OCI-LY7 (cell line): ENCODE measurements around the gene TCEANC. TPM values are rescaled to one million over a fixed set of nuclear protein-coding genes. Genes with fewer than 3 reads are reported as not detected.
"Not testable (repeated sequence)": the region's sequence is repeated elsewhere in the genome, so short reads cannot be mapped to it uniquely, and the experiment has no call there.

ENCODE experiments used
- BruUV-seq: library from RNA; stranded (reverse); fragments of 400-500 nt; replicated peaks from 2 replicates; lab custom pipeline; 2021; lab: Mats Ljungman, UMichigan
- CTCF ChIA-PET: fragments of 300-600 bp; sonication (Branson Sonifier 250); formaldehyde crosslinking; loops from one replicate; lab custom pipeline; 2022; ENCODE audit warnings: antibody characterized with exemption; ENCODE audit not compliant: unreplicated experiment; lab: Charles Lee
- POLR2A ChIA-PET: fragments of 300-600 bp; sonication (Branson Sonifier 250); formaldehyde crosslinking; loops from one replicate; lab custom pipeline; 2022; ENCODE audit warnings: antibody characterized with exemption; lab: Charles Lee
- DNase-seq: peaks from one replicate; pipeline ENCODE4 v3.0.0-alpha.2; 2015; ENCODE audit warnings: low spot score
- H2AFZ ChIP-seq: fragments of 200-600 bp; sonication (generic), shearing (Covaris generic); 2 replicates; pipeline ENCODE4 v1.6.1; 2014; ENCODE audit warnings: mild to moderate bottlenecking, antibody characterized with exemption, low read length, moderate library complexity
- H3K27ac ChIP-seq: fragments of 200-600 bp; sonication (generic); 2 replicates; pipeline ENCODE4 v1.5.1; 2014; ENCODE audit warnings: mixed run types, low read depth, mild to moderate bottlenecking, moderate library complexity, low read length, inconsistent platforms; ENCODE audit not compliant: poor library complexity, severe bottlenecking
- H3K36me3 ChIP-seq: fragments of 200-600 bp; sonication (generic); 2 replicates; pipeline ENCODE4 v1.6.1; 2014; ENCODE audit warnings: mild to moderate bottlenecking, antibody characterized with exemption, low read length, moderate library complexity, mixed read lengths; ENCODE audit not compliant: insufficient read depth
- H3K4me1 ChIP-seq: fragments of 200-600 bp; sonication (generic); 2 replicates; pipeline ENCODE4 v1.5.1; 2014; ENCODE audit warnings: mild to moderate bottlenecking, low read length; ENCODE audit not compliant: insufficient read depth, poor library complexity, severe bottlenecking
- H3K4me2 ChIP-seq: fragments of 200-600 bp; sonication (generic); 2 replicates; pipeline ENCODE4 v1.6.1; 2014; ENCODE audit warnings: mild to moderate bottlenecking, low read length
- H3K4me3 ChIP-seq: fragments of 200-600 bp; sonication (generic); 2 replicates; pipeline ENCODE4 v1.5.1; 2014; ENCODE audit warnings: mild to moderate bottlenecking, low read depth, low read length; ENCODE audit not compliant: poor library complexity, severe bottlenecking
- H3K79me2 ChIP-seq: fragments of 200-600 bp; sonication (generic); 2 replicates; pipeline ENCODE4 v1.6.1; 2016; ENCODE audit warnings: low read depth, mild to moderate bottlenecking, low read length, moderate library complexity, mixed read lengths; ENCODE audit not compliant: insufficient read depth
- H3K9me2 ChIP-seq: fragments of 200-600 bp; sonication (generic); 2 replicates; pipeline ENCODE4 v1.6.1; 2016; ENCODE audit warnings: mild to moderate bottlenecking, low read length, mixed read lengths; ENCODE audit not compliant: insufficient read depth
- H3K9me3 ChIP-seq: fragments of 200-600 bp; sonication (generic); 2 replicates; pipeline ENCODE4 v1.6.1; 2014; ENCODE audit warnings: mild to moderate bottlenecking, mixed run types, low read length, mixed read lengths
- H4K20me1 ChIP-seq: fragments of 200-600 bp; sonication (generic); 2 replicates; pipeline ENCODE4 v1.6.1; 2014; ENCODE audit warnings: mild to moderate bottlenecking, antibody characterized with exemption, low read length, moderate library complexity, mixed read lengths; ENCODE audit not compliant: insufficient read depth
- EZH2phosphoT487 ChIP-seq: fragments of 200-600 bp; sonication (generic); IDR thresholded peaks from 2 replicates; pipeline ENCODE4 v1.6.1; 2018; ENCODE audit warnings: low read depth, borderline replicate concordance, mild to moderate bottlenecking, mixed run types, antibody characterized with exemption, low read length, moderate library complexity, mixed read lengths
- intact Hi-C: fragments of 100-400 bp; cut with micrococcal nuclease; formaldehyde crosslinking; loops from one replicate; pipeline ENCODE4 v1.10.0; 2022; ENCODE audit not compliant: unreplicated experiment
- total RNA-seq, 2 experiments: library from RNA; depleted of rRNA in 1 of 2; stranded (reverse); fragments of >200 nt in 1 of 2; shearing (Covaris generic) in 1 of 2; gene quantifications; 2 replicates each; pipeline ENCODE4 v1.2.3, GENCODE V29; 2014 to 2022
- TF ChIP-seq, protein P1 (sequence below): fragments of 200-600 bp; sonication (generic); conservative IDR thresholded peaks from 2 replicates; pipeline ENCODE4 v1.5.1; 2014; ENCODE audit warnings: mild to moderate bottlenecking, antibody characterized with exemption, low read length, moderate library complexity, mixed read lengths

Gene TCEANC
- total RNA-seq, 2 experiments from 2014 or later: 4.0 to 4.5 TPM

DNA sequence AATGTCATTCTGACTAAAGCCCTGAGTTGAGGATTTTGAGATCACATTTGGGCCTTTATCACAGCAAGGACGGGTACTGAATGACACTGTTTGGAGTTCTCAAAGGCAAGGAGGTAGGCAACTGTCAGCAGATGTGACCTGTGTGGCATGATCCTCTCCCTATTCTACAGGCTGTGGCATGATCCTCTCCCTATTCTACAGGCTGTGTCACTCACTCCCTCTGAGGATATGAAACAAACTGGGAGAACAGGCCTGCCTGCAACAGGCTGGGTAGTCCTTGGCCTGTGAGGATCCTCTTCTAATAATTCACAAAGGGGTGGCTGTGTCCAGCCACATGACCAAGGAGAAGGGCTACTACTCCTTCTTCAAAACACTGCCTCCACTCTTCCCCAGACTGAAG lies 14.9 kb upstream of the TCEANC start:
- Histone ChIP-seq H3K9me3 (no peaks in the 10 kb centered on the region), H2AFZ (no peak overlapping the region), H3K36me3 (no peaks in the 10 kb centered on the region), H4K20me1 (no peaks in the 10 kb centered on the region), H3K27ac (no peak overlapping the region), H3K4me2 (no peak overlapping the region), H3K79me2 (no peaks in the 10 kb centered on the region), H3K4me3 (no peak overlapping the region), H3K4me1 (no peaks in the 10 kb centered on the region), H3K9me2 (no peaks in the 10 kb centered on the region)
- no TSS peak for BruUV-seq
- TF ChIP-seq EZH2phosphoT487: no peak
- TF ChIP-seq, protein P1, sequence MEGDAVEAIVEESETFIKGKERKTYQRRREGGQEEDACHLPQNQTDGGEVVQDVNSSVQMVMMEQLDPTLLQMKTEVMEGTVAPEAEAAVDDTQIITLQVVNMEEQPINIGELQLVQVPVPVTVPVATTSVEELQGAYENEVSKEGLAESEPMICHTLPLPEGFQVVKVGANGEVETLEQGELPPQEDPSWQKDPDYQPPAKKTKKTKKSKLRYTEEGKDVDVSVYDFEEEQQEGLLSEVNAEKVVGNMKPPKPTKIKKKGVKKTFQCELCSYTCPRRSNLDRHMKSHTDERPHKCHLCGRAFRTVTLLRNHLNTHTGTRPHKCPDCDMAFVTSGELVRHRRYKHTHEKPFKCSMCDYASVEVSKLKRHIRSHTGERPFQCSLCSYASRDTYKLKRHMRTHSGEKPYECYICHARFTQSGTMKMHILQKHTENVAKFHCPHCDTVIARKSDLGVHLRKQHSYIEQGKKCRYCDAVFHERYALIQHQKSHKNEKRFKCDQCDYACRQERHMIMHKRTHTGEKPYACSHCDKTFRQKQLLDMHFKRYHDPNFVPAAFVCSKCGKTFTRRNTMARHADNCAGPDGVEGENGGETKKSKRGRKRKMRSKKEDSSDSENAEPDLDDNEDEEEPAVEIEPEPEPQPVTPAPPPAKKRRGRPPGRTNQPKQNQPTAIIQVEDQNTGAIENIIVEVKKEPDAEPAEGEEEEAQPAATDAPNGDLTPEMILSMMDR: no peak
- DNase-seq: no peak
- ChIA-PET CTCF (no interaction called here), POLR2A (no interaction called here)
- intact Hi-C loops: no loop called here

DNA sequence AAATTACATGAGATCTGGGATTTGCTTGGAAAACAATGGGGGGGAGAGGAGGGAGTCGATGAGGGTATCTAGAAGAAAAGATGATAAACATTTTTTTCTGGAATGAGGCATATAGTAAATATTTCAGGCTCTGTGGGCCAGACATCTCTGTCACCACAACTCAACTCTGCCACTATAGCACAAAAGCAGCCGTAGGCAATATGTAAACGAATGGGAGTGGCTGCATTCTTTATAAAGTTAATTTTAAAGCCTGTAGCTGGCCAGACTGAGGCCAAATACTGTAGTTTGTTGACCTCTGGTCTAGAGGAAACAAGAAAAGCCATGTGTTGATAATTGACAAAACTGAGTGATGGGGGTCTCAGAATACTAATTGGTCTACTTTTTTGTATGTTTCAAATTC lies 14.1 kb upstream of the TCEANC start:
- intact Hi-C loops: no loop called here
- Histone ChIP-seq H3K36me3 (no peaks in the 10 kb centered on the region), H3K79me2 (no peaks in the 10 kb centered on the region), H3K4me1 (no peaks in the 10 kb centered on the region), H3K4me3 (no peak overlapping the region), H3K9me3 (no peaks in the 10 kb centered on the region), H3K27ac (no peak overlapping the region), H2AFZ (no peak overlapping the region), H3K9me2 (no peaks in the 10 kb centered on the region), H4K20me1 (no peaks in the 10 kb centered on the region), H3K4me2 (no peak overlapping the region)
- no peak for TF ChIP-seq EZH2phosphoT487
- TF ChIP-seq, protein P1: no peak
- no peak for DNase-seq
- no TSS peak for BruUV-seq
- POLR2A ChIA-PET: no interaction called here
- CTCF ChIA-PET: no interaction called here

DNA sequence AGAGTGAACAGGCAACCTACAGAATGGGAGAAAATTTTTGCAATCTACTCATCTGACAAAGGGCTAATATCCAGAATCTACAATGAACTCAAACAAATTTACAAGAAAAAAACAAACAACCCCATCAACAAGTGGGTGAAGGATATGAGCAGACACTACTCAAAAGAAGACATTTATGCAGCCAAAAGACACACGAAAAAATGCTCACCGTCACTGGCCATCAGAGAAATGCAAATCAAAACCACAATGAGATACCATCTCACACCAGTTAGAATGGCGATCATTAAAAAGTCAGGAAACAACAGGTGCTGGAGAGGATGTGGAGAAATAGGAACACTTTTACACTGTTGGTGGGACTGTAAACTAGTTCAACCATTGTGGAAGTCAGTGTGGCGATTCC lies 11.3 kb upstream of the TCEANC start:
- H2AFZ ChIP-seq, H3K4me1 ChIP-seq, H3K27ac ChIP-seq, H3K9me2 ChIP-seq, H3K4me3 ChIP-seq, DNase-seq, H3K79me2 ChIP-seq, H3K36me3 ChIP-seq, CTCF ChIA-PET, H3K4me2 ChIP-seq, BruUV-seq, H4K20me1 ChIP-seq, intact Hi-C loops, POLR2A ChIA-PET, H3K9me3 ChIP-seq: not testable (repeated sequence)
